Uterus (tissue), 4 donors: ENCODE results near the gene SPTSSA. TPM values are rescaled to one million over a fixed set of nuclear protein-coding genes. Genes with fewer than 3 reads are reported as not detected.
"Not testable (repeated sequence)": the region's sequence is repeated elsewhere in the genome, so short reads cannot be mapped to it uniquely, and the experiment has no call there.

Source experiments
- DNase-seq, 2 donors: peaks; one replicate each; pipeline ENCODE4 v3.0.0-alpha.2; 2019 to 2020
- H3K27ac ChIP-seq, 2 donors: fragments of 200-600 bp; sonication (generic); 1 replicate in 1 of 2; 2 replicates in 1 of 2; pipeline ENCODE4 v1.5.1; 2016 to 2018
- H3K27me3 ChIP-seq, 2 donors: fragments of 200-600 bp; sonication (generic); one replicate each; pipeline ENCODE4 v1.5.1; 2018 to 2019; ENCODE audit warnings: control low read depth in 1 of 2
- H3K36me3 ChIP-seq, 2 donors: fragments of 200-600 bp; sonication (generic); one replicate each; pipeline ENCODE4 v1.5.1; 2019; ENCODE audit warnings: control low read depth in 1 of 2
- H3K4me1 ChIP-seq, 2 donors: fragments of 200-600 bp; sonication (generic); one replicate each; pipeline ENCODE4 v1.5.1; 2018 to 2019; ENCODE audit warnings: control low read depth in 1 of 2
- H3K4me3 ChIP-seq, 2 donors: fragments of 200-600 bp; sonication (generic); 1 replicate in 1 of 2; 2 replicates in 1 of 2; pipeline ENCODE4 v1.5.1; 2018 to 2019; ENCODE audit warnings: mild to moderate bottlenecking in 1 of 2
- H3K9me3 ChIP-seq, 2 donors: fragments of 200-600 bp; sonication (generic); one replicate each; pipeline ENCODE4 v1.5.1; 2019; ENCODE audit warnings: control low read depth in 1 of 2
- POLR2A ChIP-seq, 2 donors: fragments of 450-650 bp; IDR thresholded peaks; one replicate each; pipeline ENCODE4 v1.6.1; 2016; ENCODE audit warnings: antibody characterized with exemption in 2 of 2, mild to moderate bottlenecking in 1 of 2, moderate library complexity in 1 of 2
- intact Hi-C: fragments of 100-400 bp; cut with DNase I; formaldehyde crosslinking; loops from one replicate; pipeline ENCODE4 v1.15.1; 2023; ENCODE audit warnings: low total_unique reads
- total RNA-seq, 4 donors: library from RNA; depleted of rRNA in 3 of 4; stranded (reverse); fragments of >200 nt in 3 of 4; gene quantifications; one replicate each; pipeline versions ENCODE4 v1.1.0 to v1.2.4, GENCODE V29; 2014 to 2023
- TF ChIP-seq, protein P1 (sequence below), 4 experiments: fragments of 200-600 bp in 2 of 4; fragments of 450-650 bp in 2 of 4; sonication (generic) in 2 of 4; IDR thresholded peaks; one replicate each; pipeline ENCODE4 v1.5.1; 2016 to 2019; ENCODE audit warnings: antibody characterized with exemption in 4 of 4, mild to moderate bottlenecking in 2 of 4, moderate library complexity in 1 of 4
- donor health status: DM: yes; HTN: yes; CAD: no.

SPTSSA gene
- 10 to 100 TPM in 3 of 4 donors, 1 to 10 TPM in 1; 6.9 to 34.1 (median 28.4) TPM for total RNA-seq

GRCh38 chr14:34462132-34462893, at the start of gene SPTSSA:
Gene SPTSSA (minus strand): TSS chr14:34462240. CDS start chr14:34462207, 33 bp downstream.
- H3K4me1 ChIP-seq, result peaks cover 0 to 5% of the 10 kb centered on the region in 2 donors
- H3K36me3 ChIP-seq, result no peaks in the 10 kb centered on the region
- peak; percentile 89 to 93 for DNase-seq
- H3K4me3 ChIP-seq, result peak within 1 kb of the TSS; percentile 57 to 76
- no peaks in the 10 kb centered on the region for H3K9me3 ChIP-seq
- intact Hi-C loops, result no loop called here
- H3K27ac ChIP-seq, result peak within 1 kb of the TSS; percentile 90 to 93
- H3K27me3 ChIP-seq, result no peaks in the 10 kb centered on the region
- TF ChIP-seq, protein P1, sequence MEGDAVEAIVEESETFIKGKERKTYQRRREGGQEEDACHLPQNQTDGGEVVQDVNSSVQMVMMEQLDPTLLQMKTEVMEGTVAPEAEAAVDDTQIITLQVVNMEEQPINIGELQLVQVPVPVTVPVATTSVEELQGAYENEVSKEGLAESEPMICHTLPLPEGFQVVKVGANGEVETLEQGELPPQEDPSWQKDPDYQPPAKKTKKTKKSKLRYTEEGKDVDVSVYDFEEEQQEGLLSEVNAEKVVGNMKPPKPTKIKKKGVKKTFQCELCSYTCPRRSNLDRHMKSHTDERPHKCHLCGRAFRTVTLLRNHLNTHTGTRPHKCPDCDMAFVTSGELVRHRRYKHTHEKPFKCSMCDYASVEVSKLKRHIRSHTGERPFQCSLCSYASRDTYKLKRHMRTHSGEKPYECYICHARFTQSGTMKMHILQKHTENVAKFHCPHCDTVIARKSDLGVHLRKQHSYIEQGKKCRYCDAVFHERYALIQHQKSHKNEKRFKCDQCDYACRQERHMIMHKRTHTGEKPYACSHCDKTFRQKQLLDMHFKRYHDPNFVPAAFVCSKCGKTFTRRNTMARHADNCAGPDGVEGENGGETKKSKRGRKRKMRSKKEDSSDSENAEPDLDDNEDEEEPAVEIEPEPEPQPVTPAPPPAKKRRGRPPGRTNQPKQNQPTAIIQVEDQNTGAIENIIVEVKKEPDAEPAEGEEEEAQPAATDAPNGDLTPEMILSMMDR (IDR thresholded peaks at IDR 0.05), result no peak
- TF ChIP-seq POLR2A (IDR thresholded peaks at IDR 0.05), result peak; percentile 92 to 94

DNA sequence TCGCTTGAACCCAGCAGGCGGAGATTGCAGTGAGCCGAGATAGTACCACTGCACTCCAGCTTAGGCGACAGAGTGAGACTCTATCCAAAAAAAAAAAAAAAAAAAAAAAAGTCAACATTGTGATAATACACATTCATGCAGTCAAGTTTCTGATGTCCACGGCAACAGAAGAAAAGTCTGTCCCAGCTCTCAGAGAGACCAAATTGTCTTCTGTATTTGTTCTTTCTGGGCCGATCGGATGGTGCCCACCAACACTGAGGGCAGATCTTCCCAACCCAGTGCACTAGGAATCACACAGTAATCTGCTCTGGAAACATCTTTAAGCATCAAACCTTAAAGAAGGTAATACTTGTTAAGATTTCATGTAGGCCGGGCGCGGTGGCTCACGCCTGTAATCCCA, 45.8 kb upstream of the SPTSSA start:
- no peaks in the 10 kb centered on the region for H3K9me3 ChIP-seq
- H3K4me1 ChIP-seq, result no peaks in the 10 kb centered on the region
- DNase-seq, result no peak
- H3K36me3 ChIP-seq, result no peaks in the 10 kb centered on the region
- no peaks in the 10 kb centered on the region for H3K27me3 ChIP-seq
- no peak overlapping the region for H3K27ac ChIP-seq
- TF ChIP-seq, protein P1 (IDR thresholded peaks at IDR 0.05), result no peak
- no peak for TF ChIP-seq POLR2A (IDR thresholded peaks at IDR 0.05)
- intact Hi-C loops, result no loop called here
- H3K4me3 ChIP-seq, result no peak overlapping the region

- DNase-seq, result no peak
- no peak overlapping the region for H3K4me3 ChIP-seq
- no peaks in the 10 kb centered on the region for H3K9me3 ChIP-seq
- H3K27ac ChIP-seq, result no peak overlapping the region
- no peaks in the 10 kb centered on the region for H3K27me3 ChIP-seq
- no peaks in the 10 kb centered on the region for H3K4me1 ChIP-seq
- H3K36me3 ChIP-seq, result no peaks in the 10 kb centered on the region
- intact Hi-C loops, result no loop called here
- TF ChIP-seq, protein P1 (IDR thresholded peaks at IDR 0.05), result no peak
- TF ChIP-seq POLR2A (IDR thresholded peaks at IDR 0.05), result no peak
Measured at GRCh38 chr14:34507459-34507858, 45.4 kb upstream of the SPTSSA start.

DNA sequence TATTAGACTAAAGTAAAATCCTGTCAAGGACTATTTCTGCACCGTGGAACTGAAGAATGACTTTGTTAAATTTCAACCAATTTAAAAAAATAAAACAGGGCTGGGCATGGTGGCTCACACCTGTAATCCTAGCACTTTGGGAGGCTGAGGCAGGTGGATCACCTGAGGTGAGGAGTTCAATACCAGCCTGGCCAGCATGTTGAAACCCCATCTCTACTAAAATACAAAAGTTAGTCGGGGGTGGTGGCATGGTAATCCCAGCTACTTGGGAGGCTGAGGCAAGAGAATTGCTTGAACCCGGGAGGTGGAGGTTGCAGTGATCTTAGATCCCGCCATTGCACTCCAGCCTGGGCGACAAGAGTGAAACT, 43.1 kb upstream of the SPTSSA start:
- H3K27ac ChIP-seq, H3K4me3 ChIP-seq, H3K36me3 ChIP-seq, H3K27me3 ChIP-seq, DNase-seq, H3K9me3 ChIP-seq, H3K4me1 ChIP-seq, intact Hi-C loops: not testable (repeated sequence)

- DNase-seq, intact Hi-C loops, H3K36me3 ChIP-seq, H3K4me1 ChIP-seq, H3K9me3 ChIP-seq, H3K27ac ChIP-seq, H3K27me3 ChIP-seq, H3K4me3 ChIP-seq: not testable (repeated sequence)
Measured at GRCh38 chr14:34504027-34504426, 42.0 kb upstream of the SPTSSA start.

GRCh38 chr14:34502545-34503225, 40.6 kb upstream of the SPTSSA start:
- no peak for DNase-seq
- Histone ChIP-seq H3K4me1 (no peaks in the 10 kb centered on the region), H3K27ac (no peak overlapping the region), H3K36me3 (no peaks in the 10 kb centered on the region), H3K4me3 (no peak overlapping the region), H3K27me3 (no peaks in the 10 kb centered on the region), H3K9me3 (no peaks in the 10 kb centered on the region)
- intact Hi-C loops, result no loop called here
- TF ChIP-seq, protein P1 (IDR thresholded peaks at IDR 0.05), result no peak
- TF ChIP-seq POLR2A (IDR thresholded peaks at IDR 0.05), result no peak
